H54 (cell line): ENCODE measurements around the gene LAMC2.
"Not testable (repeated sequence)": the region's sequence is repeated elsewhere in the genome, so short reads cannot be mapped to it uniquely, and the experiment has no call there.

Experiments
- DNase-seq: peaks from one replicate; pipeline ENCODE4 v3.0.0; 2011; ENCODE audit warnings: low spot score, mixed read lengths; ENCODE audit not compliant: insufficient read length
- FAIRE-seq: peaks from 3 replicates; lab custom pipeline; 2011; peaks lifted over from hg19 to GRCh38; lab: Jason Lieb, UNC
- POLR2A ChIP-seq: IDR thresholded peaks from 2 replicates; pipeline ENCODE4 v1.6.1; 2011; ENCODE audit warnings: low read depth, mild to moderate bottlenecking, low read length

The LAMC2 gene

DNA sequence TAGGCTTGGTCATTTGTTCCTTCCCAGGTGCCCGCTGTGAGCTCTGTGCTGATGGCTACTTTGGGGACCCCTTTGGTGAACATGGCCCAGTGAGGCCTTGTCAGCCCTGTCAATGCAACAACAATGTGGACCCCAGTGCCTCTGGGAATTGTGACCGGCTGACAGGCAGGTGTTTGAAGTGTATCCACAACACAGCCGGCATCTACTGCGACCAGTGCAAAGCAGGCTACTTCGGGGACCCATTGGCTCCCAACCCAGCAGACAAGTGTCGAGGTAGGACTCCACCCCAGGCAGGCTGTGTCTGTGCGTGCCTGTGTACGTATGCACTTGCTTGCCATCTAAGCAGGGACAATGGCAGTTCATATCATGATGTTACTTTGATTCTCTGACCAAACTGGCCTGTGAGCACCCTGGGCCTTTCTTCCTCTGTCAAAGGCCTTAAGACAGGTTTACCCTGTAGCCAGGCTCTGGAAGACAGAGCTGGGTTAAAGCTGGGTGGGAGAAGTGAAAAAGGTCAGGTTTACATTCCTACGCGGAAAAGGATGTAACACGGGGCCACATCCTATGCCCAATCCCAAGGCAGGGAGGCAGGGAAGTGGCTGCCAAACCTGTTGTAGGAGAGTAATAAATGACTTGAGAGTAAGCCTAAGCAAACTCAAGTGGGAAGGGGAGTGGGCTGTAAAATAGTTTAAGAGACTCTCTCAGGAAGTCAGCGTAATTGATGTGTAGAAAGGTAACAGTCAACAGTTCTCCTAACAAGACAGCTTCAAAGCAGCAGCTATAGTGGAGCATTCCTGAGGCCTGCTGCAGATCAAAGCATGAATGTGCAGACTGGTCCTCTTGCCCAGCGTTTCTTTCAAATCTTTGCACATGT, 42.5 kb downstream of the LAMC2 start:
- FAIRE-seq (no peak), DNase-seq (no peak)
- no peak for TF ChIP-seq POLR2A

- FAIRE-seq = no peak
- DNase-seq = no peak
- no peak for TF ChIP-seq POLR2A
Observed at GRCh38 chr1:183230413-183230812, 44.3 kb downstream of the LAMC2 start.

DNA sequence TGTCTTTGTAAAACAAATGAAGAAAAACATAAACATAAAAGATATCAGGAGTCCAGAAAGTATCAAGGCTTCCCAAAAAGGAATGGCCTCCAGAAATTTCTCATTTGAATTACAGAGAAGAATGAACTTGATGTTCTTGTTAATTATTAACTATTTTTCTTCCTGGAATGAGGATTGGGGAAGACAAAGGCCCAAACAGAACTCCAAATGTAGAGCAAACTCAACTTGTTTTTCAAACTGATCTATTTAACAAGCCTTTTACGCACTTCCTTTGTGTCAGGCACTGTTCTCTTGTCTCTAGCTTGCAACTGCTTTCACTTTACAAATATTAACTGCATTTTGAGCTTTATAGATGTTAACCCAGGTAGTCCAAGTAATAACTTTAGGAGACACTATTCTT, 45.5 kb downstream of the LAMC2 start:
- FAIRE-seq = no peak
- TF ChIP-seq POLR2A = no peak
- no peak for DNase-seq

GRCh38 chr1:183233113-183233512, 47.0 kb downstream of the LAMC2 start:
- DNase-seq = no peak
- no peak for TF ChIP-seq POLR2A
- no peak for FAIRE-seq

- no peak for TF ChIP-seq POLR2A
- peak; percentile 75 for DNase-seq
- FAIRE-seq = peak; percentile 81
Observed at GRCh38 chr1:183234660-183235476, 48.8 kb downstream of the LAMC2 start.

- TF ChIP-seq POLR2A = no peak
- FAIRE-seq (no peak), DNase-seq (no peak)
Observed at GRCh38 chr1:183235503-183235902, 49.4 kb downstream of the LAMC2 start.

- no peak for DNase-seq
- no peak for FAIRE-seq
- TF ChIP-seq POLR2A = no peak
Observed at GRCh38 chr1:183236158-183236725, 50.2 kb downstream of the LAMC2 start.

GRCh38 chr1:183237046-183237445, 51.0 kb downstream of the LAMC2 start:
- DNase-seq (no peak), FAIRE-seq (no peak)
- no peak for TF ChIP-seq POLR2A

DNA sequence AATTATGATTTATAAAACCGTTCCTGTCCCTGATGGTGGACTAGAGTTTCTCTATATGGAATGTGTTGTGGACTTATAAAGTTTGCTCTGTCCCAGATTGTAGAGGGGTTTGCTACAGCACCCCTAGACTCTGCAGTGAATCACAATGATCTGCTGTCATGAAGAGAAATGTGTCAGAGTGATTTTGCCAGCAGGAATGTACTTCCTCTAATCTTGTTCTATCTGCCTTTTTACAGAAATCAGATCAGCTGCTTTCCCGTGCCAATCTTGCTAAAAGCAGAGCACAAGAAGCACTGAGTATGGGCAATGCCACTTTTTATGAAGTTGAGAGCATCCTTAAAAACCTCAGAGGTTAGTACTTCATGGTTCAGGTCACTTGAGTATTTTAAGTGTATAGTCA, 52.0 kb downstream of the LAMC2 start:
- DNase-seq (peak; percentile 32), FAIRE-seq (no peak)
- TF ChIP-seq POLR2A = no peak

DNA sequence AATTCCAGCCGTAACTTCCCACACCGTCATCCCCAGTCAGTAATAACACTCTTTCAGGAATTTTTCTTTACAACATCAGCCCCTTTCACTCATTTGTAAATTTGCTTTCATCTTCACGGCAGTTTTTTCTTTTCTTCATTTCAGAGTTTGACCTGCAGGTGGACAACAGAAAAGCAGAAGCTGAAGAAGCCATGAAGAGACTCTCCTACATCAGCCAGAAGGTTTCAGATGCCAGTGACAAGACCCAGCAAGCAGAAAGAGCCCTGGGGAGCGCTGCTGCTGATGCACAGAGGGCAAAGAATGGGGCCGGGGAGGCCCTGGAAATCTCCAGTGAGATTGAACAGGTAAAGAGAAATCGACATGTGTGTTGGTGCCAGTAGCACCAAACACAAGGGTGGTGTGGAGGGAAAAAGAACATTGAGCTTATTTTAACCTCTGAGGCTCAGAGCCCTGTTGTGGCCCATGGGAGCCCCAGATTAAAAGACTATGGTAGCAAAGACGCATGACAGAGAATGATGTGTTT, 53.2 kb downstream of the LAMC2 start:
- no peak for FAIRE-seq
- TF ChIP-seq POLR2A = no peak
- DNase-seq = no peak

- no peak for FAIRE-seq
Observed at GRCh38 chr1:183239793-183240525, 53.9 kb downstream of the LAMC2 start.

GRCh38 chr1:183240526-183240825, 54.4 kb downstream of the LAMC2 start:
- FAIRE-seq = no peak
- DNase-seq = no peak
- TF ChIP-seq POLR2A = no peak

More at GRCh38 chr1:183239793-183240525, 53.9 kb downstream of the LAMC2 start:
- no peak for DNase-seq
- TF ChIP-seq POLR2A = no peak

GRCh38 chr1:183240853-183241252, 54.8 kb downstream of the LAMC2 start:
- not testable (repeated sequence) for FAIRE-seq

More at GRCh38 chr1:183240853-183241252, 54.8 kb downstream of the LAMC2 start:
- not testable (repeated sequence) for DNase-seq
